HG03439 (cell line): ENCODE results near the gene TDRD10.
"Not testable (repeated sequence)": the region's sequence is repeated elsewhere in the genome, so short reads cannot be mapped to it uniquely, and the experiment has no call there.

Experiments used
- ATAC-seq: cut with Tn5 transposase; IDR thresholded peaks from one replicate; pipeline ENCODE4 v1.9.1; 2021; ENCODE audit warnings: mild to moderate bottlenecking, moderate library complexity; ENCODE audit not compliant: unreplicated experiment

Gene TDRD10

GRCh38 chr1:154479764-154480421, 22.1 kb upstream of the TDRD10 start:
- ATAC-seq: no peak

- no peak for ATAC-seq
Observed at GRCh38 chr1:154481053-154481452, 21.0 kb upstream of the TDRD10 start.

DNA sequence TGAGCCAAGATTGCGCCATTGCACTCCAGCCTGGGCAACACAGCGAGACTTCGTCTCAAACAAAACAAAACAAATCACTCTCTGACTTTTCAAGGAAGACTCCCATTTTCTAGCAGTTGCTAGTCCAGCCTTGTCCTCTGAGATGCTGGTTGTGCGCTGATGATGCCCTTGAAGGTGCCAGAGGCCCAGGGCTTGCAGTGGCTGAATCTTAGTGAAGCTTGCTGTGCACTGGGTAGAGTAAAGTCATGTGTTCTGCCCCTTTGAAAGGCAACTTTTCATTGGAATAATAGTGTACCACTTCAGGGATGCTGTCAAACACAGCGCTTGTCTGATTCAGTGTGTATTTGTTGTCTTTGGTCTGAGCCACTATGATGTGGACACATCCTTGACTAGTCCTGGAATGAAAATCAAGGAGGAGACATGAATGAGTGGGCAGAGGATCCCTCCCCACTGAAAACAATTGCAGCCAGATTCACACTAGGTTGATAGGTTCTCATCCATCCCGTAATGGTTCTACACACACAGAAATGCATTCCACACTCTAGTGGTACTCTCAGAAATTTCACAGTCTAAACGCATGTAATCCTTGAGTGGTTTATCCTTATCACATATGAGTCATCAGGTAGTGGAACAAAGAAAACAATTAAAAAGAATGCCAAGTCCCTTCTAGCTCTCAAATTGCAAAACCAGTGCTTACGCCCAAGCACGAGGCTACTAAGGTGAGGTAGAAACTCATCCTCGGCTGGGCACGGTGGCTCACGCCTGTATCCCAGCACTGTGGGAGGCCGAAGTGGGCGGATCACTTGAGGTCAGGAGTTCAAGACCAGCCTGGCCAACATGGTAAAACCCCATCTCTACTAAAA, 17.8 kb upstream of the TDRD10 start:
- ATAC-seq: no peak

DNA sequence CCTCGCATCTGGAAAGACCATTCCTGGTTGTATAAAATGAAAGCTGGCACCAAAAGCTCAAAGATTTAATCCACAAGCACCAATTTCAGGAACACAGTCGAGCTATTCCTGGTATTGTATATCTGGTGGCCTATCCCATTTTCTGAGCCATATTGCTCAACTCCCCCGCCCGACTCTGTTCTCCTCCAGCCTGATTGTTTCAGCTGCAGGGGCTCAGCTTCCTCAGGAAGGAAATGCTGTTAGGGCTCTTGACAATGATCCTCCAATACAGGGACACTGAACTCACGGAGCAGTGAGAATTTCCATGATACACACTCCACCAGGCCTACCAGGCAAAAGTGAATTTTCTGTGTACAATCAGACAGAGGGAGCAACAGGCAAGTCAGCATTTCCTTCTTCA, 16.9 kb upstream of the TDRD10 start:
- no peak for ATAC-seq

GRCh38 chr1:154485910-154486496, 16.0 kb upstream of the TDRD10 start:
- no peak for ATAC-seq

DNA sequence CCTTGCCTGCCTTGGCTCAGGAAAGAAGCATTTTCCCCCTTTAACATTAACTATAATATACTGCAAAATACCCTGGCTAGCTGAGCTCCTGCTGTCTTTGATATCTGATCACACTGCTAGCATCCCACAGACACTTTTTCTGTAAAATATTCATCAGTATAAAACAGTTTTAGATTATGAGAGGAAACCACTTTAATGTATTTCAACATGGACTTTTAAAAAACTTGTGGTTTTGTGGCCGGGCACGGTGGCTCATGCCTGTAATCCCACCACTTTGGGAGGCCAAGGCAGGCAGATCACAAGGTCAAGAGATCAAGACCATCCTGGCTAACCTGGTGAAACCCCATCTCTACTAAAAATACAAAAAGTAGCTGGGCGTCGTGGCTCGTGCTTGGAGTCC, 15.3 kb upstream of the TDRD10 start:
- not testable (repeated sequence) for ATAC-seq

GRCh38 chr1:154488922-154489321, 13.1 kb upstream of the TDRD10 start:
- no peak for ATAC-seq

GRCh38 chr1:154489695-154490274, 12.2 kb upstream of the TDRD10 start:
- ATAC-seq: no peak

GRCh38 chr1:154490317-154490716, 11.7 kb upstream of the TDRD10 start:
- no peak for ATAC-seq

- ATAC-seq: no peak
Observed at GRCh38 chr1:154492115-154492514, 9.9 kb upstream of the TDRD10 start.

DNA sequence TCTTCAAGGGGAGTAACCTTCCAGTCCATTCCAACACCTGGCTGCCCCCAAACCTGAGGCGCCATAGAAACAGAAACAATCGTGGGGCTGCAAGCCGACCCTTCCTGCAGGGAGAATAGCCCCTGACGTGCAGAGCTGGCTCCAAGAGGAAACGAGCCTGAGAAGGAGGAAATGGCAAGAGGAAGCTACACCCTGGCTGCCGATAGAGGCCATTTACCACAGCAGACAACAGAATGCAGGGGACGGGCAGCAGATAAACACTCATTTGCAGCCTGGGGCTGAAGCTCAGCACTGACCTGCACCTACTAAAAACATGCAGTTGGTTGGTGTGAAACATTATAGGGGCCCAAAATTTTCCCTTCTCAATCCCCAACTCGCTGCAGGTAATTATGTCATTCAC, 8.7 kb upstream of the TDRD10 start:
- ATAC-seq: no peak

DNA sequence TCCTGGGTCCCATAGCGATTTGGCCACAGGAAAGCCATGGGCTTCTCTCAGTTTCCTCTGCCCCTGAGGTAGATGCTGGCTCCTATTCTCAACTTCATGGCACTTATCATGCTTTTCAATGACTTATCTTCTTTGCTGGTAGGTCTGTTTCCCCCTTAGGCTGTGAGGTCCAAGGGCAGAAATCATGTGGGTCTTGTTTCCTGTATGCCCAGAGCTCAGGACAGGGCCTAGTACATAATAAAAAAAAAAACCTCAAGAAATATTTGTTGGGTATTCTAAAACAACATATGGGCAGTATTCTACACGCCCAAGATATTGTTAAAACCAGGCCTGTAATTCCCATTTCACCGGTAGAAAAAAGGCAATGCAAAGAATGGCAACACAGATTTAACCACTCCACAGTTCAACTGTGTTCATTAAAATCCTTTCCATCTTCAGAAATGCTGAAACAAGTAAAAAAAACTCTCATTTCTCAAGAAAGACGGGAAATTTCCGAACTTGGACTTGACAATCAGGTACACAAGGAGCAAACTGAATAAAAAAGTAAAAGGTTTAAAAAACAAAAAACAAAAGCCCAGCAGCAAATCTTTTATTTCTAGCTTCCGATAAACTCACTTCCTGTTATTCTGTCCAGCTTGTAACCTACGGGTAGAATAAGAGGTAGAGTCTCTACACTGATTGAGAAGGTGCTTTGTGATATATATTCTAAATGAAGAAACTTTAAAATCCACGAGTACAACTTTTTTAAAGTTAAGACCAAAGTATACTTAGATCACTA, 6.3 kb upstream of the TDRD10 start:
- ATAC-seq: no peak

GRCh38 chr1:154496383-154496782, 5.6 kb upstream of the TDRD10 start:
- no peak for ATAC-seq

- ATAC-seq: no peak
Observed at GRCh38 chr1:154497026-154497806, 4.8 kb upstream of the TDRD10 start.

GRCh38 chr1:154499446-154499845, 2.6 kb upstream of the TDRD10 start:
- ATAC-seq: no peak

DNA sequence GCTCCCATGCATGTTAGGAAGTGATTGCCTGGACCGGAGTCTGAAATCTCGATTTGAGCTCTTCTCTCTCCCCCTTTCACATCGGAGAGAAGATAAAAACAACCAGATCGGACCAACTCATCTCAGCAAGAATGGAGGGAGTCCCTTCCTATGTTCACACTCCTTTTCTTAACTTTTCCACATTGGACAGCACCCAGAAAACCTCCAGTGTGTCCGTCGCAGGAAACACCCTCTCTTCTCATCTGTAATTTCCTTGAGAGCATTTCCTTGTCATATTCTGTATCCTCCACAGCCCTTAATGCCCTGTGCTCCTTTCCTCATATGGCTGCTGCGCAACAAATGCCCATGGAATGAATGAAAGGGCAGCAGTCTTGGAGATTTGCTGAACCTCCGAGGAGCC, 1.5 kb upstream of the TDRD10 start:
- ATAC-seq: no peak

DNA sequence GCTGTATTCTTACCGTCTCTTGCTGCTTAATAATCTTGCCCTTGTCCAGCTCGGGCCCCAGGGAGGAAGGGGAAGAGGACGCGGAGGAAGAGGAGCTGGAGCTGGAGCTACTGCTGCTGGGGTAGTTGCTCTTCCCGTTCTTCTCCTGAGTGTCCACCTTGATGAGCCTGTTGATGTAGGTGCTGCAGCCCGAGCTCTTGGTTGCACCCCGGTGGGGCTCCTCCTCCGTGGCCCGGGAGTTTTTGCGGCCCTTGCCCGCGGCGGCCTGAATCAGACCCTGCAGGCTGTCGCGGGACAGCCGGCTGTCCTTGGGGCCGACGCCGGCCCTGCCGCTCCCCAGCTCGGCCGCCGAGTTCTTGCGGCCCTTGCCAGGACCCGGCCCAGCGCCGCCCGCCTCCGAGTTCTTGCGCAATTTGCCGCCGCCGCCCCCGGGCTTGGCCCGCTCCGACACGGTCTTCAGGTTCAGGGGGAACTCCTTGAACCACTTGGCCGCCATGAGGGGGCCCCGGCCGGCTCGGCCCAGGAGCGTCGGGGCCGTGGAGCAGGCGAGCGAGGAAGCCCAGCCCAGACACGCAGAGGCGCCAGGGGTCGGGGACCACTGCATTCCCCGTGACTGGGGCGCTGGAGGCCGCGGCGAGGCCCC, 475 bp upstream of the TDRD10 start:
- ATAC-seq: no peak

DNA sequence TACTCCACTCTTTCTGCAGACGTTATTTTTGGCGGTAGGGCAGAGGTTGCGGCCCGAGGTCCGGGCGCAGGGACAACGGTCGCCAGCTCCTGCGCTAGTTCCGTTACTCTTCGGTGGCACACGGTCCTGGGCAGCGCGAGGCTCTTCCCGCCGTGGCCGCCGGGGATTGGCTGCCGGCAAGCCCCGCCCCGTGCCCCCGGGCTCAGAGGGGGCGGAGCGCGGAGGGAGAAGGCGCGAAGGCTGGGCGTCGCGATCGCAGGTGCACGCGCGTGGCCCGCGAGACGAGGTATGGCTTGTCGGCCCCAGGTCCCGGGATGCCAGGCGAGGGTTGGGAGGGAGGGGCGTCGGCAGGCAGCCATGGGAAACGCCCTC, 711 bp downstream of the TDRD10 start:
- no peak for ATAC-seq

- no peak for ATAC-seq
Observed at GRCh38 chr1:154503898-154504297, 1.9 kb downstream of the TDRD10 start.

GRCh38 chr1:154512760-154513159, 10.7 kb downstream of the TDRD10 start:
- ATAC-seq: no peak
